Activated CD8-positive, alpha-beta memory T cell treated with anti-CD3 and anti-CD28 coated beads, Interleukin-2, amount 50 U/mL, for 4 hours (primary cell): Measurements from ENCODE around the gene RTL5.

ENCODE experiments used
- DNase-seq: peaks from one replicate; pipeline ENCODE4 v3.0.0-alpha.2; 2020

Gene RTL5

GRCh38 chrX:72107841-72108595 lies 23.7 kb downstream of the RTL5 start:
- no peak for DNase-seq

- no peak for DNase-seq
Observed at GRCh38 chrX:72107320-72107719, 24.4 kb downstream of the RTL5 start.

GRCh38 chrX:72105436-72105835 lies 26.3 kb downstream of the RTL5 start:
- DNase-seq: no peak

- DNase-seq: no peak
Observed at GRCh38 chrX:72102760-72103159, 29.0 kb downstream of the RTL5 start.

- no peak for DNase-seq
Observed at GRCh38 chrX:72102126-72102525, 29.6 kb downstream of the RTL5 start.

GRCh38 chrX:72101597-72102037 lies 30.1 kb downstream of the RTL5 start:
- no peak for DNase-seq

- peak; percentile 59 for DNase-seq
Observed at GRCh38 chrX:72100824-72101351, 30.8 kb downstream of the RTL5 start.

- DNase-seq: no peak
Observed at GRCh38 chrX:72100051-72100755, 31.5 kb downstream of the RTL5 start.

- no peak for DNase-seq
Observed at GRCh38 chrX:72097098-72097497, 34.6 kb downstream of the RTL5 start.

GRCh38 chrX:72095370-72095769 lies 36.3 kb downstream of the RTL5 start:
- DNase-seq: no peak

- peak; percentile 50 for DNase-seq
Observed at GRCh38 chrX:72094894-72095293, 36.8 kb downstream of the RTL5 start.

GRCh38 chrX:72089254-72089653 lies 42.5 kb downstream of the RTL5 start:
- no peak for DNase-seq

- DNase-seq: no peak
Observed at GRCh38 chrX:72088761-72089160, 43.0 kb downstream of the RTL5 start.

- DNase-seq: no peak
Observed at GRCh38 chrX:72086995-72087394, 44.7 kb downstream of the RTL5 start.

- no peak for DNase-seq
Observed at GRCh38 chrX:72084114-72084513, 47.6 kb downstream of the RTL5 start.

- no peak for DNase-seq
Observed at GRCh38 chrX:72083291-72083690, 48.4 kb downstream of the RTL5 start.

GRCh38 chrX:72081605-72082320 lies 50.0 kb downstream of the RTL5 start:
- no peak for DNase-seq

- DNase-seq: no peak
Observed at GRCh38 chrX:72080800-72081199, 50.9 kb downstream of the RTL5 start.

GRCh38 chrX:72080150-72080549 lies 51.6 kb downstream of the RTL5 start:
- no peak for DNase-seq

GRCh38 chrX:72079607-72080006 lies 52.1 kb downstream of the RTL5 start:
- DNase-seq: no peak

- no peak for DNase-seq
Observed at GRCh38 chrX:72078411-72078810, 53.3 kb downstream of the RTL5 start.
